Thymus (tissue), 11 donors: ENCODE data around the gene RNF114. TPM values are rescaled to one million over a fixed set of nuclear protein-coding genes. Genes with fewer than 3 reads are reported as not detected.
"Not testable (repeated sequence)": the region's sequence is repeated elsewhere in the genome, so short reads cannot be mapped to it uniquely, and the experiment has no call there.

Experiments used
- DNase-seq, 9 donors: peaks; one replicate each; pipeline ENCODE4 v3.0.0-alpha.2; 2013; ENCODE audit warnings: low spot score in 9 of 9, low read depth in 6 of 9, missing footprints in 1 of 9
- H3K27ac ChIP-seq, 2 donors: one replicate each; pipeline ENCODE4 v1.5.1; 2013; ENCODE audit warnings: control low read depth in 1 of 2, low read depth in 1 of 2, low read length in 1 of 2, mild to moderate bottlenecking in 1 of 2, moderate library complexity in 1 of 2
- H3K27me3 ChIP-seq, 2 donors: one replicate each; pipeline ENCODE4 v1.5.1; 2013; ENCODE audit warnings: low read length in 1 of 2; ENCODE audit not compliant: control insufficient read depth in 2 of 2, insufficient read depth in 1 of 2
- H3K36me3 ChIP-seq, 2 donors: one replicate each; pipeline ENCODE4 v1.5.1; 2013; ENCODE audit warnings: low read length in 1 of 2, mild to moderate bottlenecking in 1 of 2, moderate library complexity in 1 of 2; ENCODE audit not compliant: control insufficient read depth in 2 of 2, insufficient read depth in 2 of 2
- H3K4me1 ChIP-seq, 2 donors: one replicate each; pipeline ENCODE4 v1.5.1; 2013; ENCODE audit warnings: low read length in 2 of 2; ENCODE audit not compliant: control insufficient read depth in 2 of 2, insufficient read depth in 2 of 2
- H3K4me3 ChIP-seq, 2 donors: one replicate each; pipeline ENCODE4 v1.5.1; 2013; ENCODE audit warnings: low read length in 2 of 2, control low read depth in 1 of 2, mild to moderate bottlenecking in 1 of 2
- H3K9me3 ChIP-seq, 2 donors: one replicate each; pipeline ENCODE4 v1.5.1; 2013; ENCODE audit warnings: low read length in 1 of 2, mild to moderate bottlenecking in 1 of 2; ENCODE audit not compliant: control insufficient read depth in 2 of 2, insufficient read depth in 1 of 2
- WGBS: extraction: QIAGEN DNeasy Blood & Tissue Kit; methylation state at CpG from one replicate; pipeline ENCODE4 v1.1.7; 2013; 5-methylcytosine and 5-hydroxymethylcytosine counted together
- polyA plus RNA-seq: library from polyadenylated mRNA; stranded (reverse); fragments of 200-250 nt; gene quantifications from one replicate; pipeline ENCODE4 v1.2.3, GENCODE V29; 2013
- total RNA-seq: library from RNA; stranded (reverse); fragments of 120-200 nt; gene quantifications from one replicate; pipeline ENCODE4 v1.2.4, GENCODE V29; 2013
- donor health status: healthy.

Gene RNF114
- total and polyA plus RNA-seq, 2 donors, result 40.8 to 60.8 TPM

- H3K27me3 ChIP-seq, result no peaks in the 10 kb centered on the region
- no peak overlapping the region for H3K4me3 ChIP-seq
- no peak for DNase-seq
- H3K9me3 ChIP-seq, result no peaks in the 10 kb centered on the region
- WGBS, result 98% methylated on average over 4 of the region's 4 CpGs
- H3K27ac ChIP-seq, result no peak overlapping the region
- H3K4me1 ChIP-seq, result no peaks in the 10 kb centered on the region
- peaks cover 76 to 84% of the 10 kb centered on the region in 2 donors for H3K36me3 ChIP-seq
Measured at GRCh38 chr20:49951151-49951550, 15.0 kb downstream of the RNF114 start.

GRCh38 chr20:49955167-49955566 lies 19.0 kb downstream of the RNF114 start:
- 95% methylated on average over 3 of the region's 3 CpGs for WGBS
- H3K36me3 ChIP-seq, result peaks cover 47 to 74% of the 10 kb centered on the region in 2 donors
- H3K27ac ChIP-seq, result no peak overlapping the region
- no peak overlapping the region for H3K4me3 ChIP-seq
- no peaks in the 10 kb centered on the region for H3K9me3 ChIP-seq
- H3K4me1 ChIP-seq, result no peaks in the 10 kb centered on the region
- H3K27me3 ChIP-seq, result no peaks in the 10 kb centered on the region
- no peak for DNase-seq

GRCh38 chr20:49955830-49956396 lies 19.7 kb downstream of the RNF114 start:
- 99% methylated on average over 12 of the region's 12 CpGs for WGBS
- H3K27ac ChIP-seq, H3K4me3 ChIP-seq, H3K4me1 ChIP-seq, DNase-seq, H3K9me3 ChIP-seq, H3K27me3 ChIP-seq: not testable (repeated sequence)
- H3K36me3 ChIP-seq, result peaks cover 40 to 67% of the 10 kb centered on the region in 2 donors

DNA sequence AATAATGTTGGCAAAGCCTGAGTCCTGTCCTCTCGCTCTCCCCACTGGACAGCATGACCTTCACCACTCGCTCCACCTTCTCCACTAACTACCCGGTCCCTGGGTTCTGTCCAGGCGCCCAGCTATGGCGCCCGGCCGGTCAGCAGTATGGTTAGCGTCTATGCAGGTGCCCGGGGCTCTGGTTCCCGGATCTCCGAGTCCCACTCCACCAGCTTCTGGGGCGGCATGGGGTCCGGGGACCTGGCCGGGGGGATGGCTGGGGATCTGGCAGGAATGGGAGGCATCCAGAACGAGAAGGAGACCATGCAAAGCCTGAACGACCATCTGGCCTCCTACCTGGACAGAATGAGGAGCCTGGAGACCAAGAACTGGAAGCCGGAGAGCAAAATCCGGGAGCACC lies 20.5 kb downstream of the RNF114 start:
- Histone ChIP-seq H3K4me3 (no peak overlapping the region), H3K36me3 (peaks cover 35 to 61% of the 10 kb centered on the region in 2 donors), H3K4me1 (no peaks in the 10 kb centered on the region), H3K27me3 (no peaks in the 10 kb centered on the region), H3K9me3 (no peaks in the 10 kb centered on the region), H3K27ac (no peak overlapping the region)
- 97% methylated on average over 18 of the region's 18 CpGs for WGBS
- DNase-seq, result no peak

- not testable (repeated sequence) for H3K27me3 ChIP-seq, H3K27ac ChIP-seq, H3K4me1 ChIP-seq, H3K9me3 ChIP-seq, H3K4me3 ChIP-seq, DNase-seq
- peaks cover 28 to 55% of the 10 kb centered on the region in 2 donors for H3K36me3 ChIP-seq
- WGBS, result 88% methylated on average over 12 of the region's 12 CpGs
Measured at GRCh38 chr20:49957089-49957938, 21.1 kb downstream of the RNF114 start.

DNA sequence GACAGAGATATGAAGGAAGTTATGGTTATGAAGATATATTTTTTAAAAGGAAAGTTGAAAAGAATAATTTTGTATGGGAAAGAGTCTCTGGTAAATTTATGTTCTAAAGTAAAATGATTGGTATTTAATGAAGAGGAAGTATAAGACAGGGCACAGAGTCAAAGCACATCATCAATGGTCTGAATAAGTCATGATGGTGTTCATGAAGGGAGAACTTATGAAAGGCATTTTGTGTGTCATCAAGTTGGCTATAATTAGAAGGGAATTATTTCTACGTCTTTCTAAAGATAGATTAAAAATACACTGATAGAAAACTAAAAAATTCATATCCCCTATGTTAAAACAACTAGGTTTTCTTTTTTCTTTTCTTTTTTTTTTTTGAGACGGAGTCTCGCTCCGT lies 25.2 kb downstream of the RNF114 start:
- peaks cover 0 to 21% of the 10 kb centered on the region in 2 donors for H3K36me3 ChIP-seq
- H3K27ac ChIP-seq, result no peak overlapping the region
- DNase-seq, result no peak
- H3K27me3 ChIP-seq, result no peaks in the 10 kb centered on the region
- no peak overlapping the region for H3K4me3 ChIP-seq
- H3K4me1 ChIP-seq, result no peaks in the 10 kb centered on the region
- no peaks in the 10 kb centered on the region for H3K9me3 ChIP-seq
- WGBS, result 98% methylated on average over 4 of the region's 4 CpGs

GRCh38 chr20:49964964-49965780 lies 29.0 kb downstream of the RNF114 start:
- WGBS, result 96% methylated on average over 5 of the region's 5 CpGs
- Histone ChIP-seq H3K4me3 (no peak overlapping the region), H3K27ac (no peak overlapping the region), H3K9me3 (no peaks in the 10 kb centered on the region), H3K36me3 (peaks cover 0 to 5% of the 10 kb centered on the region in 2 donors), H3K4me1 (no peaks in the 10 kb centered on the region), H3K27me3 (no peaks in the 10 kb centered on the region)
- no peak for DNase-seq

GRCh38 chr20:49965781-49966305 lies 29.6 kb downstream of the RNF114 start:
- DNase-seq, result no peak
- H3K9me3 ChIP-seq, result no peaks in the 10 kb centered on the region
- H3K4me1 ChIP-seq, result no peaks in the 10 kb centered on the region
- peaks cover 0 to 5% of the 10 kb centered on the region in 2 donors for H3K36me3 ChIP-seq
- 96% methylated on average over 9 of the region's 9 CpGs for WGBS
- no peaks in the 10 kb centered on the region for H3K27me3 ChIP-seq
- H3K4me3 ChIP-seq, result no peak overlapping the region
- no peak overlapping the region for H3K27ac ChIP-seq

GRCh38 chr20:49966861-49967260 lies 30.7 kb downstream of the RNF114 start:
- Histone ChIP-seq H3K27ac (no peak overlapping the region), H3K4me1 (no peaks in the 10 kb centered on the region), H3K27me3 (no peaks in the 10 kb centered on the region), H3K36me3 (peaks cover 0 to 5% of the 10 kb centered on the region in 2 donors), H3K9me3 (no peaks in the 10 kb centered on the region), H3K4me3 (no peak overlapping the region)
- 99% methylated on average over 2 of the region's 2 CpGs for WGBS
- DNase-seq, result no peak
